Smooth muscle cell (in vitro differentiated cells): Measurements from ENCODE around the gene ITGA11. TPM values are rescaled to one million over a fixed set of nuclear protein-coding genes. Genes with fewer than 3 reads are reported as not detected.

Experiments used
- DNase-seq: peaks from one replicate; lab custom pipeline; 2025; ENCODE audit not compliant: unreplicated experiment; lab: John Stamatoyannopoulos, UW
- H2AFZ ChIP-seq: fragments of 200-600 bp; sonication (generic); 2 replicates; pipeline ENCODE4 v1.6.0; 2016; ENCODE audit warnings: antibody characterized with exemption, low read depth, mild to moderate bottlenecking
- H3F3A ChIP-seq: fragments of 200-600 bp; sonication (generic); 2 replicates; pipeline ENCODE4 v1.6.0; 2017; ENCODE audit warnings: antibody characterized with exemption, low read depth
- H3K27ac ChIP-seq: fragments of 200-600 bp; sonication (generic); 2 replicates; pipeline ENCODE4 v1.5.1; 2016; ENCODE audit warnings: low read depth, mild to moderate bottlenecking
- H3K27me3 ChIP-seq: fragments of 200-600 bp; sonication (generic); 2 replicates; pipeline ENCODE4 v1.6.1; 2016; ENCODE audit warnings: low read depth, mild to moderate bottlenecking
- H3K36me3 ChIP-seq: fragments of 200-600 bp; sonication (generic); 2 replicates; pipeline ENCODE4 v1.5.1; 2016; ENCODE audit warnings: low read depth
- H3K4me1 ChIP-seq: fragments of 200-600 bp; sonication (generic); 2 replicates; pipeline ENCODE4 v1.5.1; 2016; ENCODE audit warnings: low read depth
- H3K4me2 ChIP-seq: fragments of 200-600 bp; sonication (generic); 2 replicates; pipeline ENCODE4 v1.6.0; 2016; ENCODE audit warnings: mild to moderate bottlenecking
- H3K4me3 ChIP-seq: fragments of 200-600 bp; sonication (generic); 2 replicates; pipeline ENCODE4 v1.5.1; 2016; ENCODE audit warnings: mild to moderate bottlenecking
- H3K79me2 ChIP-seq: fragments of 200-600 bp; sonication (generic); 2 replicates; pipeline ENCODE4 v1.6.0; 2016; ENCODE audit warnings: low read depth, mild to moderate bottlenecking
- H3K9ac ChIP-seq: fragments of 200-600 bp; sonication (generic); 2 replicates; pipeline ENCODE4 v1.6.0; 2016; ENCODE audit warnings: low read depth
- H3K9me3 ChIP-seq: fragments of 200-600 bp; sonication (generic); replicated peaks from 2 replicates; pipeline ENCODE4 v1.5.1; 2016; ENCODE audit warnings: low read depth
- H4K20me1 ChIP-seq: fragments of 200-600 bp; sonication (generic); 2 replicates; pipeline ENCODE4 v1.6.0; 2016; ENCODE audit warnings: low read depth
- CTCF ChIP-seq: fragments of 200-600 bp; sonication (generic); IDR thresholded peaks from 2 replicates; pipeline ENCODE4 v1.5.1; 2017; ENCODE audit warnings: borderline replicate concordance, mild to moderate bottlenecking, antibody characterized with exemption; ENCODE audit not compliant: insufficient read depth, poor library complexity, severe bottlenecking
- WGBS: methylation state at CpG from one replicate; pipeline ENCODE4 v1.1.7; 2016; ENCODE audit warnings: low lambda C conversion rate; 5-methylcytosine and 5-hydroxymethylcytosine counted together
- polyA plus RNA-seq: library from polyadenylated mRNA; unstranded; fragments of >200 nt; fragmentation: Nextera tagmentation; extraction: Ambion mirVana; gene quantifications from 2 replicates; pipeline ENCODE4 v1.2.1, GENCODE V29; 2016
- total RNA-seq: library from RNA; depleted of rRNA; stranded (reverse); fragments of >200 nt; gene quantifications from 2 replicates; pipeline ENCODE4 v1.2.3, GENCODE V29; 2014

ITGA11 gene
- total and polyA plus RNA-seq, 2 experiments from 2014 or later, result 87.8 to 133 TPM

- Histone ChIP-seq H3K4me2 (no peak overlapping the region), H3K4me1 (no peaks in the 10 kb centered on the region), H3K9ac (no peak overlapping the region), H4K20me1 (no peaks in the 10 kb centered on the region), H3K4me3 (no peak overlapping the region), H3K9me3 (no peaks in the 10 kb centered on the region), H2AFZ (no peak overlapping the region), H3K27me3 (no peaks in the 10 kb centered on the region), H3K27ac (no peak overlapping the region), H3K36me3 (no peaks in the 10 kb centered on the region), H3K79me2 (no peaks in the 10 kb centered on the region), H3F3A (peaks cover 4% of the 10 kb centered on the region)
- 92% methylated on average over 3 of the region's 3 CpGs for WGBS
- DNase-seq, result no peak
- TF ChIP-seq CTCF, result no peak
Measured at GRCh38 chr15:68447209-68447608, 15.2 kb upstream of the ITGA11 start.

GRCh38 chr15:68445351-68445750 lies 13.4 kb upstream of the ITGA11 start:
- no peaks in the 10 kb centered on the region for H3K9me3 ChIP-seq
- H3K36me3 ChIP-seq, result no peaks in the 10 kb centered on the region
- WGBS, result 45% methylated on average over 2 of the region's 2 CpGs
- DNase-seq, result no peak
- no peak overlapping the region for H3K4me3 ChIP-seq
- peaks cover 12% of the 10 kb centered on the region for H3F3A ChIP-seq
- no peaks in the 10 kb centered on the region for H3K79me2 ChIP-seq
- no peak for TF ChIP-seq CTCF
- H4K20me1 ChIP-seq, result no peaks in the 10 kb centered on the region
- peaks cover 5% of the 10 kb centered on the region for H3K4me1 ChIP-seq
- H2AFZ ChIP-seq, result no peak overlapping the region
- H3K4me2 ChIP-seq, result no peak overlapping the region
- no peaks in the 10 kb centered on the region for H3K27me3 ChIP-seq
- no peak overlapping the region for H3K9ac ChIP-seq
- no peak overlapping the region for H3K27ac ChIP-seq

- Histone ChIP-seq H3K36me3 (no peaks in the 10 kb centered on the region), H3F3A (peaks cover 12% of the 10 kb centered on the region), H3K79me2 (no peaks in the 10 kb centered on the region), H4K20me1 (no peaks in the 10 kb centered on the region), H3K27me3 (no peaks in the 10 kb centered on the region), H3K4me1 (peaks cover 5% of the 10 kb centered on the region), H3K9ac (no peak overlapping the region), H3K27ac (no peak overlapping the region), H2AFZ (no peak overlapping the region), H3K4me2 (no peak overlapping the region), H3K9me3 (no peaks in the 10 kb centered on the region), H3K4me3 (no peak overlapping the region)
- no peak for DNase-seq
- TF ChIP-seq CTCF, result no peak
Measured at GRCh38 chr15:68444336-68444735, 12.4 kb upstream of the ITGA11 start.

GRCh38 chr15:68442903-68443302 lies 10.9 kb upstream of the ITGA11 start:
- Histone ChIP-seq H3K4me2 (no peak overlapping the region), H2AFZ (no peak overlapping the region), H3K9ac (no peak overlapping the region), H3K79me2 (no peaks in the 10 kb centered on the region), H4K20me1 (no peaks in the 10 kb centered on the region), H3K36me3 (no peaks in the 10 kb centered on the region), H3K27me3 (no peaks in the 10 kb centered on the region), H3K27ac (peak overlapping the region; percentile 31), H3F3A (peaks cover 12% of the 10 kb centered on the region), H3K4me1 (peaks cover 5% of the 10 kb centered on the region), H3K9me3 (no peaks in the 10 kb centered on the region), H3K4me3 (no peak overlapping the region)
- WGBS, result 91% methylated on average over 2 of the region's 2 CpGs
- no peak for TF ChIP-seq CTCF
- no peak for DNase-seq
